CD4-positive, alpha-beta T cell treated with Interferon gamma for 1 hour (primary cell): ENCODE results near the gene RNF26.
A peak's percentile ranks its signal among the peaks of the same experiment; 100 is the strongest.

Source experiments
- DNase-seq: peaks from one replicate; pipeline ENCODE4 v3.0.0-alpha.2; 2020

RNF26 gene

GRCh38 chr11:119356349-119357031, 22.2 kb downstream of the RNF26 start:
- peak; percentile 66 for DNase-seq

GRCh38 chr11:119357074-119357473, 22.7 kb downstream of the RNF26 start:
- DNase-seq: no peak

- DNase-seq: no peak
These were observed 25.3 kb downstream of the RNF26 start for GRCh38 chr11:119359365-119360214.

- DNase-seq: no peak
These were observed 26.9 kb downstream of the RNF26 start for GRCh38 chr11:119361056-119361787.

- no peak for DNase-seq
These were observed 27.8 kb downstream of the RNF26 start for GRCh38 chr11:119361941-119362725.

GRCh38 chr11:119362741-119363080, 28.4 kb downstream of the RNF26 start:
- DNase-seq: no peak

GRCh38 chr11:119363081-119363850, 28.9 kb downstream of the RNF26 start:
- no peak for DNase-seq

GRCh38 chr11:119363851-119364590, 29.7 kb downstream of the RNF26 start:
- peak; percentile 48 for DNase-seq

GRCh38 chr11:119365071-119365591, 30.8 kb downstream of the RNF26 start:
- DNase-seq: no peak

- DNase-seq: no peak
These were observed 32.6 kb downstream of the RNF26 start for GRCh38 chr11:119366690-119367620.

- DNase-seq: no peak
These were observed 33.4 kb downstream of the RNF26 start for GRCh38 chr11:119367661-119368120.

- DNase-seq: no peak
These were observed 34.1 kb downstream of the RNF26 start for GRCh38 chr11:119368121-119369034.

- DNase-seq: no peak
These were observed 35.0 kb downstream of the RNF26 start for GRCh38 chr11:119369132-119369925.

- no peak for DNase-seq
These were observed 36.2 kb downstream of the RNF26 start for GRCh38 chr11:119370486-119371046.

GRCh38 chr11:119371067-119371601, 36.8 kb downstream of the RNF26 start:
- DNase-seq: no peak

GRCh38 chr11:119371778-119372182, 37.5 kb downstream of the RNF26 start:
- no peak for DNase-seq
